ENCODE data around the gene SLC13A5.

The SLC13A5 gene

DNA sequence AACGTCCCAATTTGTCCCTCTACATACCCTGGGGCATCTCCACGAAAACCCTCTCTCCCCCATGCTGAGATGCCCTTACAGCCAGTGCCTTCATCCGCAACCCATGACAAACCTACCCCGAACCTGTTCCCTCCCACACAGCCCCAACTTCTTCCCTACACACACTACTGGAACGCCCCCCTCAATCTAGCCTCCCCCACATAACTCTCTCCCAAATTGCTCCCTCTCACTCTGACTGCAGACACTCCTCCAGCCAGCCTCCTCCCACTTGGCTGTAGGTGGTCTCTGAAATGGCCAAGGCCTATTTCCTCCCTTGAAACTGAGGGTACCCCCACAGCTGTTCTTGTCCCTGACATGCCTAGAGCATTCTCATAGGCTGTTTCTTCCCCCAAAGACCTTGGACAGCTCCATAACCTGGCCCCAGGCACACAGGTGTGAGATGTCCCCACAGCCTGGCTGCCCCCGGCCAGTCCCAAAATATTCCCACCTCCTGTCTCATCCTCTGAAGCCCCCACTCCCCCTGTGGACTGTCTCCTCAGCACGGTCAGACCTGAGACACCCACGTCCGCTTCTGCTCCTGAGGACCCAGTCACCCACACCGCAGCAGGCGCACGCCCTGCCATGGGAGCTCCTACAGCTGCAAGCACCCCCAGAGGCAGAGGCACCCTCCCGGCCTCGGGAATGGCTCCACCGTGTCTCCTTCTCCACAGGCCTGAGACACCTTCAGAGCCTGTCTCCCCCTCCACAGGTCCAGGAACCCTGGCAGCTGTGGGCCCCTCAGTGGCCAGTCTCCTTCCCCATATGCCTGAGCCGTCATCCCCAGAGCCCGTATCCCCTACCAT is 76.3 kb downstream of the SLC13A5 start:
- no peak for DNase-seq

DNA sequence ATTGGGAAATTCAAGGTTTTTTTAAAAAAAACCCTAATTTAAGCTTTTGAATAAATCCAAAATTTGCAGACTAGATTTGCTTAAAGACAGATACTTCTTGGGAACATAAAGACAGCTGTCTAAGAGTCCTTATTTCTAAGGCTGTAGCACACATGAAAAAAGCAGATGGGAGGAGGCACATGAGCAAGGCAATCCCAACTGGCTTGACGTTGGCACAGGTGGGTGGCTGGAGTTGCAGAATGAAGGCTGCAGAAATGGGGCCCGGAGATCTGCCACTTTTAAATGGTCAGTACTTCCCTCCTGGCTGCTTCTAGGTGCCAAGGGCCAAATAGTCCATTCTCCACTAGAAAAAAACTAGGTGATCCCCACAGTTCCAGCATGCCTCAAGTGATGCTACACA is 77.1 kb downstream of the SLC13A5 start:
- DNase-seq = no peak
